ENCODE results near the gene PRM1. TPM values are rescaled to one million over a fixed set of nuclear protein-coding genes. Genes with fewer than 3 reads are reported as not detected.

Gene PRM1, protein sequence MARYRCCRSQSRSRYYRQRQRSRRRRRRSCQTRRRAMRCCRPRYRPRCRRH
- total RNA-seq (2022) (not detected in 2 replicates), Bru-seq, nascent RNA (not detected), BruChase-seq, experiment 1, labeled RNA remaining after a 6-hour chase (not detected), BruChase-seq, experiment 2, labeled RNA remaining after a 2-hour chase (not detected)
- long read RNA-seq, result 0 reads

DNA sequence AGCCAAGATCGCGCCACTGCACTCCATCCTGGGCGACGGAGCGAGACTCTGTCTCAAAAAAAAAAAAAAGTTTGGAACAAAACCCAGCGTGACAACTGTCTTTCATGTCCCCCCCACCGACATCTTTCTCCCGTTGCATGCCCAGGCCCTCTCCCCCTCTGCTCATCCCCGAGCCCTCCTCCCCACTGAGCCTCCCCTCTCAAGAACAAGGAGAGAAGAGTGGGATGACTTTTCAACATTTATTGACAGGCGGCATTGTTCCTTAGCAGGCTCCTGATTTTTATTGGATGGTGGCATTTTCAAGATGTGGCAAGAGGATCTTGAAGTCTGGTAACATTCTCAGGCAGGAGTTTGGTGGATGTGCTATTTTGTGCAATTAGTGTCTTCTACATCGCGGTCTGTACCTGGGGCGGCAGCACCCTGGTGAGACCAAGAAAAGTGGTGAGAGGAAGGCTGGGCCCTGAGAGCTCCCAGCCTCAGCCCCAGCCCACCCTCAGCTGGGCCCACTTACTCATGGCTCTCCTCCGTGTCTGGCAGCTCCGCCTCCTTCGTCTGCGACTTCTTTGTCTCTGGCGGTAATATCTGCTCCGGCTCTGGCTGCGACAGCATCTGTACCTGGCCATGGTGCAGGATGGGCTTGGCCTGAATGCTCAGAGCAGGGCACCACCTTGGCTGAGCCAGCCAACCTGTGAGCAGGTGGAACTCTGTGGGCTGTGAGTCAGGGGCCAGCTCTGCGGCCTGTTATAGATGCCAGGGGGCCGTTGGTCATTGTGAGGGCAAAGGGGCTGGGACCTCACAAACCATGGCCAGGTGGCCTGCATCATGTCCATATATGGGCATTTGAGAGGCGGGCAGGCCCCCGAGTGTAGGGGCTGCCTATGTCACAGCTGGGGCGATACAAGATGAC, at the start of gene PRM1:
Gene PRM1 (minus strand): TSS at position 715 of the 907 bp plus-strand sequence. CDS start 92 bp downstream, at position 623.
- Mint-ChIP-seq H3K4me3 (ENCODE audit: low read depth, unreplicated experiment) (no peak within 1 kb of the TSS), H3K9me3 (ENCODE audit: low read depth, unreplicated experiment) (no peaks in the 10 kb centered on the region), H3K27me3 (ENCODE audit: unreplicated experiment) (peaks cover 39% of the 10 kb centered on the region), H3K27ac (ENCODE audit: unreplicated experiment) (no peak within 1 kb of the TSS), H3K4me1 (ENCODE audit: low read depth, unreplicated experiment) (peaks cover 16% of the 10 kb centered on the region), H3K36me3 (ENCODE audit: insufficient read depth, unreplicated experiment) (no peaks in the 10 kb centered on the region)
- intact Hi-C loops (cut with micrococcal nuclease; ENCODE audit: unreplicated experiment), result no loop called here
- TF ChIP-seq, protein P1, sequence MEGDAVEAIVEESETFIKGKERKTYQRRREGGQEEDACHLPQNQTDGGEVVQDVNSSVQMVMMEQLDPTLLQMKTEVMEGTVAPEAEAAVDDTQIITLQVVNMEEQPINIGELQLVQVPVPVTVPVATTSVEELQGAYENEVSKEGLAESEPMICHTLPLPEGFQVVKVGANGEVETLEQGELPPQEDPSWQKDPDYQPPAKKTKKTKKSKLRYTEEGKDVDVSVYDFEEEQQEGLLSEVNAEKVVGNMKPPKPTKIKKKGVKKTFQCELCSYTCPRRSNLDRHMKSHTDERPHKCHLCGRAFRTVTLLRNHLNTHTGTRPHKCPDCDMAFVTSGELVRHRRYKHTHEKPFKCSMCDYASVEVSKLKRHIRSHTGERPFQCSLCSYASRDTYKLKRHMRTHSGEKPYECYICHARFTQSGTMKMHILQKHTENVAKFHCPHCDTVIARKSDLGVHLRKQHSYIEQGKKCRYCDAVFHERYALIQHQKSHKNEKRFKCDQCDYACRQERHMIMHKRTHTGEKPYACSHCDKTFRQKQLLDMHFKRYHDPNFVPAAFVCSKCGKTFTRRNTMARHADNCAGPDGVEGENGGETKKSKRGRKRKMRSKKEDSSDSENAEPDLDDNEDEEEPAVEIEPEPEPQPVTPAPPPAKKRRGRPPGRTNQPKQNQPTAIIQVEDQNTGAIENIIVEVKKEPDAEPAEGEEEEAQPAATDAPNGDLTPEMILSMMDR (IDR thresholded peaks at IDR 0.05; ENCODE audit: unreplicated experiment), result no peak
- no TSS peak for BruUV-seq (replicated peaks)
- no peak for DNase-seq
- CTCF ChIA-PET, result interaction anchor here (1.2 to 1.7 kb wide), 2 partner anchors 17 to 309 kb away, joined by 3 to 5 read pairs; no protein-coding TSS in a partner anchor

DNA sequence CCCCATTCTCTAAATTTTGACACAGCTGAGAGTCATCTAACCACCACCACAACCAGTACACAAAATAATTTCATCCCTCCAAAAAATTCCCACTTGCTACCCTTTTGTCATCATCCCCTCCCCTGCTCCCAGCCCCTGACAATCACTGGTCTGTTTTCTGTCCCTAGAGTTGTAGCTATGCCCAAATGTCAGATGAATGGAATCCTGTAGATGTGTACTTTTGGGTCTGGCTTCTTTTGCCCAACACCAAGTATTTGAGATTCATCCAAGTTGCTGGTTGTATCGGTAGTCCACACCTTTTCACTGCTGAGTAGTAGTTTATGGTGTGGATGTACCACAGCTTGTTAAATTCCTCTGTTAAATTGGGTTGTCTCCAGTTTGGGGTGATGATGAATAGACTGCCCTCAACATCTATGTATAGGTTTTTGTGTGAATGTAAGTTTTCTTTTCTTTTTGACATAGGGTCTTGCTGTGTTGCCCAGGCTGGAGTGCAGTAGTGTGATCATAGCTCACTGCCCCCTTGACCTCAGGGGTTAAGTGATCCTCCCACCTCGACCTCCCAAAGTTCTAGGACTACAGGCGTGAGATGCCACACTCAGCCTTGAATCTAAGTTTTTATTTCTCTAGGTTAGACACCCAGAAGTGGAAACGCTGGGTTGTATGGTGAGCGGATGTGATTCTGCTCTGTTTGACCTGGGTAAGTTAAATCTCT, 49.6 kb upstream of the PRM1 start:
- H3K36me3 Mint-ChIP-seq (ENCODE audit: insufficient read depth, unreplicated experiment), result peaks cover 12% of the 10 kb centered on the region
- no peak for DNase-seq
- H3K27ac Mint-ChIP-seq (ENCODE audit: unreplicated experiment), result no peak overlapping the region
- no peaks in the 10 kb centered on the region for H3K27me3 Mint-ChIP-seq (ENCODE audit: unreplicated experiment)
- intact Hi-C loops (cut with micrococcal nuclease; ENCODE audit: unreplicated experiment), result no loop called here
- CTCF ChIA-PET, result interaction anchor here (0.6 kb wide), 1 partner anchor 11 kb away, joined by 6 read pairs; no protein-coding TSS in a partner anchor
- TF ChIP-seq, protein P1 (IDR thresholded peaks at IDR 0.05; ENCODE audit: unreplicated experiment), result no peak
- peaks cover 15% of the 10 kb centered on the region for H3K4me1 Mint-ChIP-seq (ENCODE audit: low read depth, unreplicated experiment)
- H3K4me3 Mint-ChIP-seq (ENCODE audit: low read depth, unreplicated experiment), result no peak overlapping the region
- H3K9me3 Mint-ChIP-seq (ENCODE audit: low read depth, unreplicated experiment), result peaks cover 2% of the 10 kb centered on the region
- BruUV-seq (replicated peaks), result no TSS peak

DNA sequence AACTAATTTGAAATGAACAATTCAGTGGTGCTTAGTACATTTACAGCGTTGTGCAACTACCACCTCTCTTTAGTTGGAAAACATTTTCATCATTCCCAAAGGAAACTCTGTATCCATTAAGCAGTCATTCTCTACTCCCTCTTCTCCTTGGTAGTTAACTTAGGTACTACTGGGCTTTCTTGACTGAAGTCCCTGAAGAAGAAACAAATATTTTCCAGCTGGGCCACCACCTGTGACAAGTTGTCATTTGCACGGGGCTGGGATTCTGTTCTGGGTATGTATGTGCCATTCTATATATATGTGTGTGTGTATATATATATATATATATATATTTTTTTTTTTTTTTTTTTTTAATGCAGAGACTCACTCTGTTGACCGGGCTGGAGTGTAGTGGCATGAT, 48.8 kb upstream of the PRM1 start:
- Mint-ChIP-seq H3K27me3 (ENCODE audit: unreplicated experiment) (no peaks in the 10 kb centered on the region), H3K4me1 (ENCODE audit: low read depth, unreplicated experiment) (peaks cover 15% of the 10 kb centered on the region), H3K9me3 (ENCODE audit: low read depth, unreplicated experiment) (peaks cover 2% of the 10 kb centered on the region), H3K27ac (ENCODE audit: unreplicated experiment) (no peak overlapping the region), H3K4me3 (ENCODE audit: low read depth, unreplicated experiment) (no peak overlapping the region), H3K36me3 (ENCODE audit: insufficient read depth, unreplicated experiment) (peaks cover 12% of the 10 kb centered on the region)
- no peak for DNase-seq
- TF ChIP-seq, protein P1 (IDR thresholded peaks at IDR 0.05; ENCODE audit: unreplicated experiment), result no peak
- BruUV-seq (replicated peaks), result no TSS peak
- CTCF ChIA-PET, result no interaction called here
- intact Hi-C loops (cut with micrococcal nuclease; ENCODE audit: unreplicated experiment), result no loop called here

DNA sequence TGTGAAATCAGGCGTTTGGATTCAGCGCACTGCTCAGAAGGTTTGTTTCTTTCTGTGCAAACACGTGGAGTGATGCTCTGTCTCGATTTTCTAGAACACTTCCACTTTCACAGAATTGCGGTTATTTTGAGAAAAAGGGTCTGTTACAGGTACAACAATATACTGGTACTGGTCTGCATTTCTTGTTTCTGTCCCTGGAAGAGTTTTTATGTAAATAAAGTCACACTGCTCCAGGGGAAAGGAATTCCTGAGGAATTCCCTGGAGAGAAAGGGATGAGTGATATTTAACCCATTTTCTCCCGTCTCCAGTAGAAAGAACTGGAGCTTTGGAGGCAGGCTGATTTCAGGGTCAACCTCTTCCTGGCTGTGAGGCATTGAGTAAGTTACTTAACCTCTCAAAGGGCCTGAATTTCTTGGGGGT, 48.0 kb upstream of the PRM1 start:
- no peak for DNase-seq

More for the DNA sequence above, 48.0 kb upstream of the PRM1 start:
- intact Hi-C loops (cut with micrococcal nuclease; ENCODE audit: unreplicated experiment), result no loop called here
- no peak overlapping the region for H3K27ac Mint-ChIP-seq (ENCODE audit: unreplicated experiment)
- H3K9me3 Mint-ChIP-seq (ENCODE audit: low read depth, unreplicated experiment), result no peaks in the 10 kb centered on the region
- H3K36me3 Mint-ChIP-seq (ENCODE audit: insufficient read depth, unreplicated experiment), result peaks cover 8% of the 10 kb centered on the region
- BruUV-seq (replicated peaks), result no TSS peak
- TF ChIP-seq, protein P1 (IDR thresholded peaks at IDR 0.05; ENCODE audit: unreplicated experiment), result no peak
- peak overlapping the region; percentile 28 for H3K4me3 Mint-ChIP-seq (ENCODE audit: low read depth, unreplicated experiment)
- CTCF ChIA-PET, result interaction anchor here (0.9 kb wide), 1 partner anchor 24 kb away, joined by 3 read pairs; no protein-coding TSS in a partner anchor
- no peaks in the 10 kb centered on the region for H3K27me3 Mint-ChIP-seq (ENCODE audit: unreplicated experiment)
- peaks cover 15% of the 10 kb centered on the region for H3K4me1 Mint-ChIP-seq (ENCODE audit: low read depth, unreplicated experiment)
